Neural crest cell (in vitro differentiated cells): ENCODE data around the gene S100A7A. TPM values are rescaled to one million over a fixed set of nuclear protein-coding genes. Genes with fewer than 3 reads are reported as not detected.

Source experiments
- DNase-seq: peaks from one replicate; pipeline ENCODE4 v3.0.0; 2021; ENCODE audit warnings: low read depth, mixed read lengths, low spot score
- H3K27ac Mint-ChIP-seq: one replicate; pipeline ENCODE4 v1.8.0; 2021; ENCODE audit warnings: mild to moderate bottlenecking, mixed read lengths; ENCODE audit not compliant: unreplicated experiment
- H3K27me3 Mint-ChIP-seq: 2 replicates; pipeline ENCODE4 v1.8.0; 2021; ENCODE audit warnings: low read depth, mild to moderate bottlenecking, mixed read lengths
- H3K36me3 Mint-ChIP-seq: 2 replicates; pipeline ENCODE4 v1.8.0; 2021; ENCODE audit warnings: low read depth, mild to moderate bottlenecking, mixed read lengths
- H3K4me1 Mint-ChIP-seq: 2 replicates; pipeline ENCODE4 v1.8.0; 2021; ENCODE audit warnings: mixed read lengths
- H3K4me3 Mint-ChIP-seq: one replicate; pipeline ENCODE4 v1.8.0; 2021; ENCODE audit warnings: mild to moderate bottlenecking, mixed read lengths
- H3K9me3 Mint-ChIP-seq: 2 replicates; pipeline ENCODE4 v1.8.0; 2021; ENCODE audit warnings: mixed read lengths
- CTCF ChIP-seq: fragments of 200-600 bp; sonication (generic); conservative IDR thresholded peaks from 2 replicates; pipeline ENCODE4 v1.5.0; 2021; ENCODE audit warnings: antibody characterized with exemption, mild to moderate bottlenecking
- total RNA-seq: library from RNA; stranded (reverse); gene quantifications from 2 replicates; pipeline ENCODE4 v1.2.1, GENCODE V29; 2021

Gene S100A7A
- total RNA-seq, 1 donor from 2014 or later: not detected

- no peak for TF ChIP-seq CTCF
- Mint-ChIP-seq H3K9me3 (no peaks in the 10 kb centered on the region), H3K4me3 (no peak overlapping the region), H3K4me1 (no peaks in the 10 kb centered on the region), H3K27ac (no peak overlapping the region), H3K27me3 (peaks cover 71% of the 10 kb centered on the region), H3K36me3 (no peaks in the 10 kb centered on the region)
- no peak for DNase-seq
These were observed 26.1 kb upstream of the S100A7A start for GRCh38 chr1:153389973-153390879.

GRCh38 chr1:153390938-153391710, 25.2 kb upstream of the S100A7A start, which contains the start of gene S100A8:
Gene S100A8, minus strand, starts transcription at chr1:153391073. Its CDS starts 538 bp downstream, at chr1:153390535.
- no peaks in the 10 kb centered on the region for H3K36me3 Mint-ChIP-seq
- no peak for TF ChIP-seq CTCF
- H3K4me1 Mint-ChIP-seq: no peaks in the 10 kb centered on the region
- H3K9me3 Mint-ChIP-seq: no peaks in the 10 kb centered on the region
- H3K4me3 Mint-ChIP-seq: no peak within 1 kb of the TSS
- H3K27ac Mint-ChIP-seq: no peak within 1 kb of the TSS
- DNase-seq: no peak
- H3K27me3 Mint-ChIP-seq: peaks cover 72% of the 10 kb centered on the region

GRCh38 chr1:153392258-153392657, 24.1 kb upstream of the S100A7A start:
- no peak overlapping the region for H3K27ac Mint-ChIP-seq
- H3K9me3 Mint-ChIP-seq: no peaks in the 10 kb centered on the region
- H3K4me3 Mint-ChIP-seq: no peak overlapping the region
- H3K36me3 Mint-ChIP-seq: no peaks in the 10 kb centered on the region
- no peak for TF ChIP-seq CTCF
- H3K27me3 Mint-ChIP-seq: peaks cover 67% of the 10 kb centered on the region
- H3K4me1 Mint-ChIP-seq: no peaks in the 10 kb centered on the region
- DNase-seq: no peak

- H3K9me3 Mint-ChIP-seq: no peaks in the 10 kb centered on the region
- H3K27ac Mint-ChIP-seq: no peak overlapping the region
- TF ChIP-seq CTCF: no peak
- no peaks in the 10 kb centered on the region for H3K4me1 Mint-ChIP-seq
- DNase-seq: no peak
- no peak overlapping the region for H3K4me3 Mint-ChIP-seq
- H3K36me3 Mint-ChIP-seq: no peaks in the 10 kb centered on the region
- peaks cover 63% of the 10 kb centered on the region for H3K27me3 Mint-ChIP-seq
These were observed 23.5 kb upstream of the S100A7A start for GRCh38 chr1:153392822-153393221.

- no peak for DNase-seq
- no peak for TF ChIP-seq CTCF
- Mint-ChIP-seq H3K36me3 (no peaks in the 10 kb centered on the region), H3K9me3 (no peaks in the 10 kb centered on the region), H3K4me3 (no peak overlapping the region), H3K27me3 (peaks cover 60% of the 10 kb centered on the region), H3K27ac (no peak overlapping the region), H3K4me1 (no peaks in the 10 kb centered on the region)
These were observed 22.4 kb upstream of the S100A7A start for GRCh38 chr1:153393926-153394325.
